GM19238 (cell line): ENCODE data around the gene AMACR.

Source experiments
- DNase-seq: peaks from one replicate; pipeline ENCODE4 v3.0.0; 2011; ENCODE audit warnings: low spot score; ENCODE audit not compliant: insufficient read length

The AMACR gene

GRCh38 chr5:34007621-34008600 lies at the start of gene AMACR:
TSS of gene AMACR (minus strand) at chr5:34008050. CDS start at chr5:34008019, 31 bp downstream.
- peak; percentile 86 for DNase-seq

- DNase-seq: no peak
Measured at GRCh38 chr5:34057569-34057968, 49.7 kb upstream of the AMACR start.

- no peak for DNase-seq
Measured at GRCh38 chr5:34057118-34057517, 49.3 kb upstream of the AMACR start.

GRCh38 chr5:34055667-34056066 lies 47.8 kb upstream of the AMACR start:
- DNase-seq: no peak

GRCh38 chr5:34054400-34054729 lies 46.5 kb upstream of the AMACR start:
- DNase-seq: no peak

GRCh38 chr5:34053571-34054399 lies 45.9 kb upstream of the AMACR start:
- no peak for DNase-seq

GRCh38 chr5:34053133-34053532 lies 45.3 kb upstream of the AMACR start:
- DNase-seq: no peak

GRCh38 chr5:34051374-34051980 lies 43.6 kb upstream of the AMACR start:
- no peak for DNase-seq

GRCh38 chr5:34047774-34048572 lies 40.1 kb upstream of the AMACR start:
- DNase-seq: no peak

GRCh38 chr5:34047143-34047542 lies 39.3 kb upstream of the AMACR start:
- DNase-seq: no peak

- no peak for DNase-seq
Measured at GRCh38 chr5:34045996-34046395, 38.1 kb upstream of the AMACR start.

GRCh38 chr5:34045023-34045422 lies 37.2 kb upstream of the AMACR start:
- DNase-seq: no peak

GRCh38 chr5:34043099-34043876 lies 35.4 kb upstream of the AMACR start, which contains the start of gene C1QTNF3:
TSS of gene C1QTNF3 (minus strand) at chr5:34043213. CDS start at chr5:34043125, 88 bp downstream.
- no peak for DNase-seq

GRCh38 chr5:34042321-34042720 lies 34.5 kb upstream of the AMACR start:
- DNase-seq: no peak

- no peak for DNase-seq
Measured at GRCh38 chr5:34041247-34041972, 33.6 kb upstream of the AMACR start.

GRCh38 chr5:34040472-34040871 lies 32.6 kb upstream of the AMACR start:
- no peak for DNase-seq

GRCh38 chr5:34039398-34040157 lies 31.7 kb upstream of the AMACR start:
- no peak for DNase-seq

GRCh38 chr5:34038838-34039237 lies 31.0 kb upstream of the AMACR start:
- no peak for DNase-seq

GRCh38 chr5:34038390-34038789 lies 30.5 kb upstream of the AMACR start:
- no peak for DNase-seq
